GM18868 (cell line): ENCODE results near the gene AHCY.
"Not testable (repeated sequence)": the region's sequence is repeated elsewhere in the genome, so short reads cannot be mapped to it uniquely, and the experiment has no call there.

Experiments used
- ATAC-seq: cut with Tn5 transposase; IDR thresholded peaks from one replicate; pipeline ENCODE4 v1.9.1; 2021; ENCODE audit warnings: mild to moderate bottlenecking, moderate library complexity; ENCODE audit not compliant: unreplicated experiment

Gene AHCY

GRCh38 chr20:34262488-34263288 lies 40.5 kb downstream of the AHCY start:
- no peak for ATAC-seq

GRCh38 chr20:34260208-34260942 lies 42.8 kb downstream of the AHCY start:
- no peak for ATAC-seq

GRCh38 chr20:34256629-34257124 lies 46.5 kb downstream of the AHCY start:
- no peak for ATAC-seq

GRCh38 chr20:34254979-34255378 lies 48.2 kb downstream of the AHCY start:
- ATAC-seq, result no peak

- ATAC-seq, result not testable (repeated sequence)
These were observed 50.6 kb downstream of the AHCY start for GRCh38 chr20:34252431-34253086.

GRCh38 chr20:34251619-34252018 lies 51.5 kb downstream of the AHCY start:
- ATAC-seq, result no peak

- ATAC-seq, result no peak
These were observed 53.1 kb downstream of the AHCY start for GRCh38 chr20:34250005-34250404.

GRCh38 chr20:34249291-34249690 lies 53.9 kb downstream of the AHCY start:
- ATAC-seq, result no peak

GRCh38 chr20:34246126-34246626 lies 57.0 kb downstream of the AHCY start:
- no peak for ATAC-seq

GRCh38 chr20:34243377-34243776 lies 59.8 kb downstream of the AHCY start:
- ATAC-seq, result no peak

- no peak for ATAC-seq
These were observed 60.3 kb downstream of the AHCY start for GRCh38 chr20:34242879-34243278.

- not testable (repeated sequence) for ATAC-seq
These were observed 61.1 kb downstream of the AHCY start for GRCh38 chr20:34242015-34242414.

GRCh38 chr20:34240693-34241615 lies 62.2 kb downstream of the AHCY start, which contains the start of gene ASIP:
Gene ASIP (plus strand): TSS chr20:34241423. CDS start chr20:34260375, 18,952 bp downstream.
- no peak for ATAC-seq

GRCh38 chr20:34240121-34240520 lies 63.0 kb downstream of the AHCY start:
- ATAC-seq, result no peak

- no peak for ATAC-seq
These were observed 65.2 kb downstream of the AHCY start for GRCh38 chr20:34237942-34238341.

- ATAC-seq, result no peak
These were observed 67.3 kb downstream of the AHCY start for GRCh38 chr20:34235875-34236274.

- ATAC-seq, result no peak
These were observed 69.5 kb downstream of the AHCY start for GRCh38 chr20:34233687-34234086.

GRCh38 chr20:34232494-34233087 lies 70.6 kb downstream of the AHCY start:
- no peak for ATAC-seq

- ATAC-seq, result no peak
These were observed 71.5 kb downstream of the AHCY start for GRCh38 chr20:34231634-34232033.
